Testis (tissue), 2 donors: ENCODE data around the gene SLC22A1.

Experiments used
- POLR2A ChIP-seq: fragments of 450-650 bp; IDR thresholded peaks from one replicate; pipeline ENCODE4 v1.6.1; 2017; ENCODE audit warnings: antibody characterized with exemption, mild to moderate bottlenecking, moderate library complexity
- TF ChIP-seq, protein P1 (sequence below), 3 experiments: fragments of 450-650 bp in 2 of 3; fragments of 200-600 bp in 1 of 3; sonication (generic) in 1 of 3; IDR thresholded peaks; one replicate each; pipeline ENCODE4 v1.5.1; 2016 to 2019; ENCODE audit warnings: antibody characterized with exemption in 3 of 3, mild to moderate bottlenecking in 2 of 3, moderate library complexity in 1 of 3

DNA sequence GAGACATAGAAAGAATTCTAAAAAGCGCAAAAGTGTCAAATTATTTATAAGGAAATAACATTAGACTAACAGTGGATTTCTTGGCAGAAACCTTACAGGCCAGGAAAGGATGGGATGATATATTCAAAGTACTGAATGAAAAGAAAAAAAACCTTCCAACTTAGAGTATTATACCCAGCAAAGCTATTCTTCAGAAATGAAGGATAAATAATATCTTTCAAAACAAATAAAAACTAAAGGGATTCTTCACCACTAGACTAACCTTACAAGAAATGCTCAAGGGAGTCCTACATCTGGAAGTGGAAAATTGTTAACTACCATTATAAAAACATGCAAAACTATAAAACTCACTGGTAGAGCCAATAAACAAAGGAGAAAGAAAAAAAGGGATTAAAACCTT, 71.2 kb downstream of the SLC22A1 start:
- TF ChIP-seq, protein P1, sequence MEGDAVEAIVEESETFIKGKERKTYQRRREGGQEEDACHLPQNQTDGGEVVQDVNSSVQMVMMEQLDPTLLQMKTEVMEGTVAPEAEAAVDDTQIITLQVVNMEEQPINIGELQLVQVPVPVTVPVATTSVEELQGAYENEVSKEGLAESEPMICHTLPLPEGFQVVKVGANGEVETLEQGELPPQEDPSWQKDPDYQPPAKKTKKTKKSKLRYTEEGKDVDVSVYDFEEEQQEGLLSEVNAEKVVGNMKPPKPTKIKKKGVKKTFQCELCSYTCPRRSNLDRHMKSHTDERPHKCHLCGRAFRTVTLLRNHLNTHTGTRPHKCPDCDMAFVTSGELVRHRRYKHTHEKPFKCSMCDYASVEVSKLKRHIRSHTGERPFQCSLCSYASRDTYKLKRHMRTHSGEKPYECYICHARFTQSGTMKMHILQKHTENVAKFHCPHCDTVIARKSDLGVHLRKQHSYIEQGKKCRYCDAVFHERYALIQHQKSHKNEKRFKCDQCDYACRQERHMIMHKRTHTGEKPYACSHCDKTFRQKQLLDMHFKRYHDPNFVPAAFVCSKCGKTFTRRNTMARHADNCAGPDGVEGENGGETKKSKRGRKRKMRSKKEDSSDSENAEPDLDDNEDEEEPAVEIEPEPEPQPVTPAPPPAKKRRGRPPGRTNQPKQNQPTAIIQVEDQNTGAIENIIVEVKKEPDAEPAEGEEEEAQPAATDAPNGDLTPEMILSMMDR (IDR thresholded peaks at IDR 0.05), result no peak
- TF ChIP-seq POLR2A, result no peak
